DMS 273 (cell line): Measurements from ENCODE around the gene XRCC6.
A peak's percentile ranks its signal among the peaks of the same experiment; 100 is the strongest.
"Not testable (repeated sequence)": the region's sequence is repeated elsewhere in the genome, so short reads cannot be mapped to it uniquely, and the experiment has no call there.

ENCODE experiments used
- DNase-seq: peaks from one replicate; lab custom pipeline; 2025; ENCODE audit not compliant: unreplicated experiment; lab: John Stamatoyannopoulos, UW

XRCC6 gene

DNA sequence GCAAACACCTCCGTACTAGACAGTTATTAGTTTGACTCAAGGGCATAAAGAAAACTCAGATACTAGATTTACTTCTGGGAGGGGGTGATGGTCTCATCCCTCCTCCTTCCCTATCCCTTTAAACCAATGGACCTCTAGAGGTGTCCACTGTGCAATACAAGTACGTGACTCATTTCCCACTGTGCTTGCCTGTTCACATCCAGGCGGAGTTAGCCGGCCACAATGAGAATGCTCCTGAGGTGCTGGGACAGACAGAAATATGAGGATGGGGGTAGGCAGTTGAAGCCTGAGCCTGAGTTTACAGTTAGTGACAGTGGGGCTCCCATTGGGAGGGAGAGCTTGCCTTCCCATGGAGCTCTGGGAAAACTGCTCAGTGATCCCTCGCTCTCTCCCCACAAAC is 23.0 kb upstream of the XRCC6 start:
- no peak for DNase-seq

DNA sequence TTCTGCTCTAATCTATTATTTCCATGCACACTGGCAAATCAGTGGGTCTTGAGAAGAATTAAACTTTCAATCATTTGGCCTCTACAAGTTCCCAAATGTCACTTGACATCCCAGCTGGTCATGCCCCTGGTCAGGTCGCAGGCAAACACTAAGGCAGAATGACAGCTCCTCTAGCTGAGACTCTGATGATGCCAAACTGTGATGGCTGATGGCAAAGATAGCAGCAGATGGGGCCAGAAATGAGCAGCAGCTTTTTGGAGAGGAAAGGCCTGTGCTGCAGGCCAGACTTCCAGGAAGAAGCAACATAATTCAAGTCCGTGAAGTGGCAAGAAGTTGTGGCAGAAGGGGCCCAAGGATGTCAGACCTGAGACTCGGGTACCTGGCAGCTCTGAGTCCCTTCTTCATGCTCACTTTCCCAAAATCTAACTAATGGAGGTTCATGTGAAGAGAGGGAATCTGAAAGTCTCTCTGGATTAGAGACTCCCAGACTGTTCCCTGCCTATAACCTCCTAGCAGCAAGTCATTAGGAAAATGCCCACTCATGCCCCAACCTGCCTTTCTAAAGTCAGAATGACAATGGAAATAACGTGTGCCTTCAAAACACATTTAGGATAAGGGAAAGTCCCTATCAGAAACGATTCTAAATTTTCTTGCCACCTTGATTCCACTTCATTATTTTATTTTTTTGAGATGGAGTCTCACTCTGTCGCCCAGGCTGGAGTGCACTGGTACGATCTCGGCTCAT is 22.0 kb upstream of the XRCC6 start:
- peak; percentile 42 for DNase-seq

DNA sequence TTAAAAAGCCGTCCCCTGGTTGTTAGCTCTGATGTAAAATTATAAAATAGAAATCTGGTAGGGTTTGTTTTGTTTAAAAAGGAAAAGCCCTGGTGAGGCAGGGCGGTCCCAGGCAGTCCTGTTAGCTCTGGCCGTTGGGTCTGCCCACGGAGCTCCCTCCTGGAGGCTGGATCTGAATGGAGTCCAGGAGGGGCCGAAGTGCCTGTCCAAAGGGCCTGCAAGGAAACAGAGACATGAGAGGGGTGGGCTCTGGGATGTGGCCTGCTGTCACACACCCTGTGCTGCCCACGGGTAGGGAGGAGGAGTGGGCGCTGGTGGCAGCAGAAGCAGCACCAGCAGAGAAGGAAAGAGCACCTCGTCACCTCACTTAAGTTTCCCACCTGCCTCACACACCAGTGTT is 20.1 kb upstream of the XRCC6 start:
- no peak for DNase-seq

DNA sequence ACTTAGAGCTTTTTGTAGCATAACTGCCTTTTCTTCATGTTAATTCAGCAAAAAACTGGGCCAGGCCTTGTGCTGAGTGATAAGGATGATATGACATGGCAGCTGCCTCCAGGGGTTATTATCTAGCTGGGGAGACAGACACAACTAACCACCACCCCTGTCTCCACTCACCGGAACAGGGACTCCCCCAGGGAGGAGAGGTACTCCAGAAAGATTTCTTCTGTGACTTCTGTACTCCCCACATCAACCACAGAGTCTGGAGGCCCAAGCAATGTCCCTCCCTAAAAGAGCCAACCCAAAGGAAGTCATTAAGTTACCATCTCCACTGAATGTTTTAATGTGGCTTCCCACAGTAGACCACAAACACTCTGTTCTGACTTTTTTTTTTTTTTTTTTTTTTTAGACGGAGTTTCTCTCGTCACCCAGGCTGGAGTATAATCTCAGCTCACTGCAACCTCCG is 17.2 kb upstream of the XRCC6 start:
- DNase-seq: no peak

DNA sequence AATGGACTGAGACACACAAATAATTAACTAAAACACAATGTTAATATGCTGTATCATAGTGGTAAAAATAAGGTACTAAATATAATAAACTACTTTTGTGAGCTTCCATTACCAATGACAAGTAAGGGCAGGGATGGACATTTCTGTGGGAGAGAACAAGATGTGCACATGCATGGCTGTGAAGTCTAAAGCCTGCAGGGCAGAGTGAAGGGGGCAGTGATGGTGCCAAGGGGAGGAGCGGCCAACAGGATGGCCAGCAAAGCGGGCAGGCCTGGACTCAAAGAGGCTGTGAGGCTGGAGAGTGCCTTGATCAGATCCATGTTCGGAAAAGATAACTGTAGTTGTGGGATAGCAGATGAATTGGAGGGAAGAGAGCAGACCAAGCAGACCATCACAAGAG is 12.7 kb upstream of the XRCC6 start:
- DNase-seq: no peak

DNA sequence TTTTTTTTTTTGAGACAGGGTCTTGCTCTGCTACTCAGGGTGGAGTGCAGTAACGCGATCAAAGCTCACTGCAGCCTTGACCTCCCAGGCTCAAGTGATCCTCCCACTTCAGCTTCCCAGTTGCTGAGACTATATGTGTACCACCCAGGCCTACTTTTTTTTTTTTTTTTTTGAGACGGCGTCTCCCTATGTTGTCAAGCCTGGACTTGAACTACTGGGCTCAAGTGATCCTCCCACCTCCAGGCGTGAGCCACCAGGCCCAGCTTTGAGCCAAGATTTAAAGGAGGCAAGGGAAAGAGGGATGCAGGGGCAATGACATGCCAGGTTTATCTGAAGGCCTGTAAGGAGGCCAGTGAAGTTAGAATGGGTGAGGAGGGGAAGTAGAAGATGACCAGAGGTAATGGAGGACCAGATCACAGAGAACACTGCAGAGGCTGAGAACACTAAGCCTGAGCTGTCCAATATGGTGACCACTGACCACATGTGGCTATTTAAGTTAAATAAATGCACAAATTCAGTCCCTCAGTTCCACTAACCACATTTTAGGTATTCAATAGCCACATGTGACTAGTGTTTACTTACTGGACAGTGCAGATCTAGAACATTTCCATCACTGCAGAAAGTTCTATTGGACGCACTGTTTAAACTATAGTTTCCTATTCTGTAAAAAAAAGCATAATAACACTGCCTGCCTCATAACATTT is 8.3 kb upstream of the XRCC6 start:
- no peak for DNase-seq

DNA sequence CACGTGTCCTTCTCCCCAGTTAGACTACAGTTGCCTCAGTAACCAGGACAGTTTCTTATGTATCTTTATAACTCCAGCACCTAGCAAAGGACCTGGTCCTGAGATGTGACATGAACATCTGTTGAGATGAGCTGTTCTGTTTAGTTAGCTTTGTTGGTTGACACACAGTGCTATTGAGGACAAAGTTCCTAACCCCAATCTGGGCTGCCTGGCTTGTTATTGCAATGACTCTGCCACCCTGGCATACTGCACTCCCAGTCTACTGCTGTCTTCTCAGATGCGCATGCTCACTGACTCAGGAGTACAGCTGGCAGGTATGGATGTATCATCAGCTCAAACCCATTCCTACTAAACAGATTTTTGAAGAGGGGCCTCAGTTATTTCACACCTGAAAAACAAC is 7.6 kb upstream of the XRCC6 start:
- no peak for DNase-seq

DNA sequence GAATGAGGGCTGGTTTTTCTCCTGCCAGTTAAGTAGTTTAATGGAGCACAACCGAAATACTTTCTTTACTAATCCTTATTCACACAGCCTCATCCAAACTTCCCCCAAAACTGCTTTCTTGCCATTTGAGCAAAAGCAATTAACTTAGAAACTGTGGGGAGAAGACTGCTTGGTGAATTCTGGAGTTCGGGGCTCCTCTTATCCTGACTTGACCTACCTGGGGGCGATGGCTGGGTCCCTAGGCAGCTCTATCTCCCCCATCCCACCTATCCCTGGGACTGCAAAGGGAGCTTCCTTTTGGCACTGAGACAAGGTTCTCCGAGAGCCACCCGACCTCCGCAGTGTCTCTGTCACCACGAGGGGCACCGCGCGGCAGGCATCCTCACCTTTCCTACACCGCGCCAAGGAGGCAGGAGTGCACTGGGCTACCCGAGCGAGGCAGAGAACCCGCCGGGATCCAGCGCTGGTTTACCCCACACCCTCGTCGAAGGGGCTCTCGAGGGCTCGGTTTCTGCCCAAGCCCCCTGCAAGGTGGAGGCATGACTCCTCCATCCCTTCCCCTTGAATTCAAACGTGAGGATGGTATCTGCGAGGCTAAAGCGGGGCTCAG is 1.0 kb upstream of the XRCC6 start:
- DNase-seq: peak; percentile 63

DNA sequence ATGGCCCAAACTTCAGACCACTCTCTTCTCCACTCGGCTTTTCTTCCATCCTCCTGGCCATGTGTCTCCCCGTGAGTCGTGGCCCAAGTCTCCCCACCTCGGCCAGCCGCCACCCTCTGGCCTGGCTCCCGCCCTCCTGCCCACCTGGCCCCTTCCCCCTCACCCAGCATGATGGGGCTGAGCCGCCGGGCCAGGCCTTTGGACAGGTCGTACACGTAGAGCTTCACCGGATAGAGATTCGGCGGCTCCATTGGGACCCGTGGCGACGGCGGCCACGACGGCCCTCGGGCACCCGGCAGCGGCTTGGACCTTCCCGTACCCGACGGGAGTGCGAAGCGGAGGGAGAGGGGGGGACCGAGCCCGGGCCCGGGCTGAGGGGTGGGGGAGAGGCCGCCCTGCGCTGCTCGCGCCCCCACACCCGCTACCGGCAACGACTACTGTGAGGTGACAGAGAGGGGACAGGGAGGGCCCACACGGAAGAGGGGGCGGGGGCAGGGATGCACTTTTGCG is 451 bp upstream of the XRCC6 start, which contains the start of gene DESI1:
Gene DESI1, minus strand, starts transcription at position 455 of the 510 bp plus-strand sequence. Its CDS starts 204 bp downstream, at position 251.
- peak; percentile 63 for DNase-seq

DNA sequence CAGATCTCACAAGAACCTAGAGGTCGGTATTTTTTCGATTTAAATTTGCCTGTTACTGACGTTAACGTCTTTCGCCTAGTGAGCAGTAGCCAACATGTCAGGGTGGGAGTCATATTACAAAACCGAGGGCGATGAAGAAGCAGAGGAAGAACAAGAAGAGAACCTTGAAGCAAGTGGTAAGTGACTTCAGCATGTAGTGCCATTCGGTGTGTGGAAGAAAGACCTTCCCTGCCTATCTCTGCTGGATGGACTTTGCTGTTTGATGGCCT is 750 bp downstream of the XRCC6 start:
- no peak for DNase-seq

DNA sequence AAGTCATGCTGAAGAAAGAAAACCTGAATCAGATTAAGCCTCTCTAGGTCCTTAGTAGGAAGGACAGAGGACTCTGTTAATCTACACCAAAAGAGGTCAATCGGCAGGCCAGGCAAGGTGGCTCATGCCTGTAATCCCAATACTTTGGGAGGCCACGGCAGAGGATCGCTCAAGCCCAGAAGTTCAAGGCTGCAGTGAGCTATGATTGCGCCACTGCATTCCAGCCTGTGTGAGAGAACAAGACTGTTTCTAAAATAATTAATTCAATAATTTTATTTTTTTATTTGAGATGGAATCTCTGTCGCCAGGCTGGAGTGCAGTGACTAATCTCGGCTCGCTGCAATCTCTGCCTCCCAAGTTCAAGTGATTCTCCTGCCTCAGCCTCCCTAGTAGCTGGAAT is 4.5 kb downstream of the XRCC6 start:
- no peak for DNase-seq

DNA sequence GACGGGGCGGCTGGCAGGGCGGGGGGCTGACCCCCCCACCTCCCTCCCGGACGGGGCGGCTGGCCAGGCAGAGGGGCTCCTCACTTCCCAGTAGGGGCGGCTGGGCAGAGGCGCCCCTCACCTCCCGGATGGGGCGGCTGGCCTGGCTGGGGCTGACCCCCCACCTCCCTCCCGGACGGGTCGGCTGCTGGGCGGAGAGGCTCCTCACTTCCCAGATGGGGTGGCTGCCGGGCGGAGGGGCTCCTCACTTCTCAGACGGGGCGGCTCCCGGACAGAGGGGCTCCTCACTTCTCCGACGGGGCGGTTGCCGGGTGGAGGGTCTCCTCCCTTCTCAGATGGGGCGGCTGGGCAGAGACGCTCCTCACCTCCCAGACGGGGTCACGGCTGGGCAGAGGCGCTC is 10.0 kb downstream of the XRCC6 start:
- not testable (repeated sequence) for DNase-seq

DNA sequence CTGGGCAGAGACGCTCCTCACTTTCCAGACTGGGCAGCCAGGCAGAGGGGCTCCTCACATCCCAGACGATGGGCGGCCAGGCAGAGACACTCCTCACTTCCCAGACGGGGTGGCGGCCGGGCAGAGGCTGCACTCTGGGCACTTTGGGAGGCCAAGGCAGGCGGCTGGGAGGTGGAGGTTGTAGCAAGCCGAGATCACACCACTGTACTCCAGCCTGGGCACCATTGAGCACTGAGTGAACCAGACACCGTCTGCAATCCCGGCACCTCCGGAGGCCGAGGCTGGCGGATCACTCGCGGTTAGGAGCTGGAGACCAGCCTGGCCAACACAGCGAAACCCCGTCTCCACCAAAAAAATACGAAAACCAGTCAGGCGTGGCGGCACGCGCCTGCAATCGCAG is 10.5 kb downstream of the XRCC6 start:
- DNase-seq: not testable (repeated sequence)

DNA sequence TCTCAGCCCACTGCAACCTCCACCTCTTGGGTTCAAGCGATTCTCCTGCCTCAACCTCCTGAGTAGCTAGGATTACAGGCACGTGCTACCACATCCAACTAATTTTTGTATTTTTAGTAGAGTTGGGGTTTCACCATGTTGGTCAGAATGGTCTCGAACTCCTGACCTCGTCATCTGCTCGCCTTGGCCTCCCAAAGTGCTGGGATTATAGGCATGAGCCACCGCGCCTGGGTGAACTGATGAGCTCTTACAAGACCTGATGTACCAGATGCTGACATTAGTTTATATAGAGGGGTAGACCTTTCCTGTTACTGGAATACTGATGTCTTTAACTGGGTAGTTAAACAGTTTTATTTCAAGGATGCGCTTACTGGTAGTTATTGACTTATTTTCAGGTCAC is 13.5 kb downstream of the XRCC6 start:
- DNase-seq: not testable (repeated sequence)

DNA sequence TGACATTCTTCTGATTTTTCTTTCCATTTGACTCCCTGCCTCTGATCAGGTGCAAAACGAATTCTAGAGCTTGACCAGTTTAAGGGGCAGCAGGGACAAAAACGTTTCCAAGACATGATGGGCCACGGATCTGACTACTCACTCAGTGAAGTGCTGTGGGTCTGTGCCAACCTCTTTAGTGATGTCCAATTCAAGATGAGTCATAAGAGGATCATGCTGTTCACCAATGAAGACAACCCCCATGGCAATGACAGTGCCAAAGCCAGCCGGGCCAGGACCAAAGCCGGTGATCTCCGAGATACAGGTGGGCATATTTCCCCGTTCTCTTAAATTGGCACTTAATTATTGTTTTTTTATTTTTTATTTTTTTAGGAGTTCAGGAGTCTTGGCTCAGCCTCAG is 15.4 kb downstream of the XRCC6 start:
- DNase-seq: no peak

DNA sequence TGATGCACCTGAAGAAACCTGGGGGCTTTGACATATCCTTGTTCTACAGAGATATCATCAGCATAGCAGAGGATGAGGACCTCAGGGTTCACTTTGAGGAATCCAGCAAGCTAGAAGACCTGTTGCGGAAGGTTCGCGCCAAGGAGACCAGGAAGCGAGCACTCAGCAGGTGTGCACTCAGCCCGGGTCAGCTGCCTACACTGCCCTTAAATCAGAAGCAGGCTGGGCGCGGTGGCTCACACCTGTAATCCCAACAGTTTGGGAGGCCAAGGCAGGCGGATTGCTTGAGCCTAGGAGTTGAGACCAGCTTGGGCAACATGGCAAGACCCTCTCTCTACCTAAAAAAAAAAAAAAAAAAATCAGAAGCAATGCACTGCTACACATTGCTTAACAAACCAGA is 16.5 kb downstream of the XRCC6 start:
- not testable (repeated sequence) for DNase-seq

DNA sequence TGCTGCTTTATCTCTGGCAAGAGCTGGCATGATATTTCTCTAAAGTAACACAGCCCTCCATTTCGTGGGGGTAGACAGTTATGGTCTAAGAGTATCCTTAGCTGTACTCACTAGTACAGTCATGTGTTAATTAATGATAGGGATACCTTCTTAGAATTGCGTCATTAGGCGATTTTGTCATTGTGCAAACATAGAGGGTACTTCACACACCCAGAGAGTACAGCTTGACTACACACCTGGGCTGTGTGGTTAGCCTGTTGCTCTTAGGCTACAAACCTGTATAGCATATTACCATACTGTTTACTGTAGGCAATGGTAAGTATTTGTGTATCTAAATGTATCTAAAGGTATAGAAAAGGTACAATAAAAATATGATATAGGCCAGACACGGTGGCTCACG is 17.0 kb downstream of the XRCC6 start:
- no peak for DNase-seq

DNA sequence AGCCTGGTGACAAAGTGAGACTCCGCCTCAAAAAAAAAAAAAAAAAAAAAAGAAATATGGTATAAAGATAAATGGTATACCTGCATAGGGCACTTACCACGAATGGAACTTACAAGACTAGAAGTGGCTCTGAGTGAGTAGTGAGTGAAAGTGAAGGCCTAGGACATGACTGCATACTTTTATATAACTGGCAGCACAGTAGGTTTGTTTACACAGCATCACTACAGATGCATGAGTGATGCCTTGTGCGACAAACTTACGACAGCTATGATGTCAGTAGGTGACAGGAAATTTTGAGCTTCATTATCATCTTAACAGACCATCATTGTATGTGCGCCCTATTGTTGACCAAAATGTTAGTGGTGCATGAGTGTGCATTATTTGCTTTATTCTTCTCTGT is 17.7 kb downstream of the XRCC6 start:
- DNase-seq: no peak

DNA sequence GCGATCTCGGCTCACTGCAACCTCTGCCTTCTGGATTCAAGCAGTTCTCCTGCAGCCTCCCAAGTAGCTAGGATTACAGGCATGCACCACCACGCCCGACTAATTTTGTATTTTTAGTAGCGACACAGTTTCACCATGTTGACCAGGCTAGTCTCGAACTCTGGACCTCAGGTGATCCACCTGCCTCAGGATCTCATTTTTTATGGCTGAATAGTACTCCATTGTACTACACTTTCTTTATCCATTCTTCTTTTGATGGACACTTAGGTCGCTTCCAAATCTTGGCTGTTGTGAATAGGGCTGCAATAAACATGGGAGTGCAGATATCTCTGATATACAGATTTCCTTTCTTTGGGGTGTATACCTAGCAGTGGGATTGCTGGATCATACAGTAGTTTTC is 20.8 kb downstream of the XRCC6 start:
- DNase-seq: no peak

DNA sequence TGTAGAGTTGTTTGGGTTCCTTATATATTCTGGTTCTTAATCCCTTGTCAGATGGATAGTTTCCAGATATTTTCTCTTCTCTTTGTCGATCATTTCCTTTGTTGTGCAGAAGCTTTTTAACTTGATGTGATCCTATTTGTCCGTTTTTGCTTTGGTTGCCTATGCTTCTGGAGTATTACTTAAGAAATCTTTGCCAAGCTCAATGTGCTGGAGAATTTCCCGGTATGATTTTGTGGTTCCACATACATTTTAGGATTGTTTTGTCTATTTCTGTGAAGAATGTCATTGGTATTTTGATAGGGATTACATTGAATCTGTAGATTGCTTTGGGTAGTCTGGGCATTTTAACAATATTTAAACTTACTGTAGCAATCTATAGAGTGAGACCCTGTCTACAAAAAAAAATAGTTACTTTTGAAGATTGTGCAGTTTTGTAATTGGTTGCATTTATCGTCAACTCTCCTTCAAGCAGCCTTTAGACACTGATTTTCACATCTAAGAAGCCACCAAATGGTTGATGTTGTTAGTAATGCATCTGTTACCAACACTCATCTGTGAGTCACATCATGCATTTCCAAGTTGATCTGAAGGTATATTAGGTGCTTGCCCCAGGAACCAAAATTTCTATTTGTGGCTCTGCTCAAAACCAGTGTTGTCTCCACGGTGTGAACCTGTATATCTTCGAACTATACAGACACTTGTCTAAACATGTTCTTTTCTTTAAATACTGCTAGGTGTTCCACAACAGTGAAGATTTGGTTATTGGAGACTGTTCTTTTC is 21.4 kb downstream of the XRCC6 start:
- DNase-seq: no peak

DNA sequence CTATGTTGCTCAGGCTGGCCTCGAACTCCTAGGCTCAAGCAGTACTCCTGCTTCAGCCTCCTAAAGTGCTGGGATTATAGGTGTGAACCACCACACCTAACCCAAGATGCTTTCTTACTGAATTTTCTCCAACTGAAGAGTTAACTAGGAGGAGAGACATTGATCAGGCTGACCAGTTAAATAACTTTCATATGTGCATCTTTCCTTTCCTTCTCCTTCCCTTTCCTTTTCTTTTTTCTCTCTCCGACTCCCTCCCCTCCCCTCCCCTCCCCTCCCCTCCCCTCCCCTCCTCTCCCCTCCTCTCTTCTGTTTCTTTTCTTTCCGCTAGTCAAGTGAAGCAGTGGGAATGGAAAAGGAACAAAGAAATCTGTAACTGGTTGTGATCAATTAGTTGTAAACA is 26.7 kb downstream of the XRCC6 start:
- DNase-seq: no peak
